ENCODE data around the gene TAB3. TPM values are rescaled to one million over a fixed set of nuclear protein-coding genes. Genes with fewer than 3 reads are reported as not detected.
A peak's percentile ranks its signal among the peaks of the same experiment; 100 is the strongest.

The TAB3 gene
- total RNA-seq, 3 donors from 2014 or later (not counting 1 experiment from before 2014, with no cell fraction given), result 20.4 to 26.1 (median 21.3) TPM

DNA sequence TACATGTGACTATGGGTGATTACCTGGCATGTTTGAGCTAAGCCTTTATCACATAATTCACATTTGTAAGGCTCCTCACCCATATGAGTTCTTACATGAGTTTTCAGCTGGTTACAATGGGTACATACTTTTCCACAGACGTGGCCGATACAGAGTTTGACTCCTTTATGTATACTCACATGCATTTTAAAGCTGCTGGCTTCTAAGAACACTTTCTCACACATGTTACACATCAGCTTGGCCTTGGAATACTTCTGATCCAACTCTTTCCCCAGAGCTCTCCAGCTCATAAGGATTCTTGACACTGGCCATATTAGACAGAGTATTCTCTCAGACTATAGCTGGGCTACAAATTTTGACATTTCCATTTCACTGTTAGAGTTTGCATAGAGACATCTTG lies 66.3 kb downstream of the TAB3 start:
- TF ChIP-seq, protein P1, sequence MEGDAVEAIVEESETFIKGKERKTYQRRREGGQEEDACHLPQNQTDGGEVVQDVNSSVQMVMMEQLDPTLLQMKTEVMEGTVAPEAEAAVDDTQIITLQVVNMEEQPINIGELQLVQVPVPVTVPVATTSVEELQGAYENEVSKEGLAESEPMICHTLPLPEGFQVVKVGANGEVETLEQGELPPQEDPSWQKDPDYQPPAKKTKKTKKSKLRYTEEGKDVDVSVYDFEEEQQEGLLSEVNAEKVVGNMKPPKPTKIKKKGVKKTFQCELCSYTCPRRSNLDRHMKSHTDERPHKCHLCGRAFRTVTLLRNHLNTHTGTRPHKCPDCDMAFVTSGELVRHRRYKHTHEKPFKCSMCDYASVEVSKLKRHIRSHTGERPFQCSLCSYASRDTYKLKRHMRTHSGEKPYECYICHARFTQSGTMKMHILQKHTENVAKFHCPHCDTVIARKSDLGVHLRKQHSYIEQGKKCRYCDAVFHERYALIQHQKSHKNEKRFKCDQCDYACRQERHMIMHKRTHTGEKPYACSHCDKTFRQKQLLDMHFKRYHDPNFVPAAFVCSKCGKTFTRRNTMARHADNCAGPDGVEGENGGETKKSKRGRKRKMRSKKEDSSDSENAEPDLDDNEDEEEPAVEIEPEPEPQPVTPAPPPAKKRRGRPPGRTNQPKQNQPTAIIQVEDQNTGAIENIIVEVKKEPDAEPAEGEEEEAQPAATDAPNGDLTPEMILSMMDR (IDR thresholded peaks at IDR 0.05), result no peak
- no peaks in the 10 kb centered on the region for H3K27me3 ChIP-seq (ENCODE audit: control insufficient read depth, insufficient read depth, low read length)
- Mint-ChIP-seq H3K27me3 (ENCODE audit: low read depth in 2 of 2) (peaks cover 3 to 10% of the 10 kb centered on the region in 2 donors), H3K36me3 (no peaks in the 10 kb centered on the region), H3K4me1 (peaks cover 0 to 6% of the 10 kb centered on the region in 2 donors), H3K9me3 (no peaks in the 10 kb centered on the region), H3K27ac (no peak overlapping the region), H3K4me3 (no peak overlapping the region)
- no peak overlapping the region for H3K27ac ChIP-seq (ENCODE audit: low read length)
- DNase-seq (no peak), ATAC-seq (no peak)
- no peaks in the 10 kb centered on the region for H3K36me3 ChIP-seq (ENCODE audit: control insufficient read depth, insufficient read depth, low read length)
- H3K4me1 ChIP-seq (ENCODE audit: control insufficient read depth, insufficient read depth, low read length), result no peaks in the 10 kb centered on the region
- 83% methylated on average over 2 of the region's 2 CpGs for WGBS (ENCODE audit: insufficient coverage)
- H3K9me3 ChIP-seq (ENCODE audit: control insufficient read depth, insufficient read depth, low read length), result no peaks in the 10 kb centered on the region
- H3K4me3 ChIP-seq (ENCODE audit: low read length), result no peak overlapping the region
- intact Hi-C loops (cut with micrococcal nuclease), result no loop called here

DNA sequence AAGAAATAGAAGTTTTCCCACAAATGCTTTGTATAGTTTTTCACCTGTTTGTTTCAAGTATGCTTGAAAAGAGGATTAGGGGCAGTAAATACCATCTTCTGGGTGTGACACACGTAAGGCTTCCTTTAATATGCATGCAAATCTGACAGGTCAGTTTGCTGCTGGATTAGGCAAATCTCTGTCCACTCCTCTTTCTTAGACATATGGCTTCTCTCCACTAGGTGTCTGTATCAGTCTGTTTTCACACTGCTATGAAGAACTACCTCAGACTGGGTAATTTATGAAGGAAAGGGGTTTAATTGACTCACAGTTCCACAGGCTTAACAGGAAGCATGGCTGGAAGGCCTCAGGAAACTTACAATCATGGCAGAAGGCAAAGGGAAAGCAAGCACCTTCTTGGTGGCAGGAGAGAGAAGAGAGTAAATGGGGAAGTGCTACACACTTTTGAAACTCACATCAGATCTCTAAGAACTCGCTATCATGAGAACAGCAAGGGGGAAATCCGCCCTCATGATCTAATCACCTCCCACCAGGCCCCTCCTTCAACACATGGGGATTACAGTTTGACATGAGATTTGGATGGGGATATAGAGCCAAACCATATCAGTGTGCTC lies 66.9 kb downstream of the TAB3 start:
- peak in 1 of 3 donors; percentile 43 for ATAC-seq
- intact Hi-C loops (cut with micrococcal nuclease), result no loop called here
- H3K4me1 Mint-ChIP-seq, result peaks cover 0 to 6% of the 10 kb centered on the region in 2 donors
- no peaks in the 10 kb centered on the region for H3K9me3 ChIP-seq (ENCODE audit: control insufficient read depth, insufficient read depth, low read length)
- H3K4me3 Mint-ChIP-seq, result no peak overlapping the region
- no peaks in the 10 kb centered on the region for H3K27me3 ChIP-seq (ENCODE audit: control insufficient read depth, insufficient read depth, low read length)
- H3K9me3 Mint-ChIP-seq, result no peaks in the 10 kb centered on the region
- TF ChIP-seq, protein P1 (IDR thresholded peaks at IDR 0.05), result no peak
- no peak overlapping the region for H3K27ac ChIP-seq (ENCODE audit: low read length)
- no peak for DNase-seq
- no peak overlapping the region for H3K27ac Mint-ChIP-seq
- no peaks in the 10 kb centered on the region for H3K36me3 Mint-ChIP-seq
- H3K4me3 ChIP-seq (ENCODE audit: low read length), result no peak overlapping the region
- WGBS (ENCODE audit: insufficient coverage), result 38% methylated on average over 1 of the region's 3 CpGs
- no peaks in the 10 kb centered on the region for H3K36me3 ChIP-seq (ENCODE audit: control insufficient read depth, insufficient read depth, low read length)
- peaks cover 3 to 10% of the 10 kb centered on the region in 2 donors for H3K27me3 Mint-ChIP-seq (ENCODE audit: low read depth in 2 of 2)
- H3K4me1 ChIP-seq (ENCODE audit: control insufficient read depth, insufficient read depth, low read length), result no peaks in the 10 kb centered on the region

GRCh38 chrX:30821116-30821515 lies 67.9 kb downstream of the TAB3 start:
- no peaks in the 10 kb centered on the region for H3K4me1 ChIP-seq (ENCODE audit: control insufficient read depth, insufficient read depth, low read length)
- no peaks in the 10 kb centered on the region for H3K27me3 ChIP-seq (ENCODE audit: control insufficient read depth, insufficient read depth, low read length)
- DNase-seq (no peak), ATAC-seq (no peak)
- H3K27ac Mint-ChIP-seq, result no peak overlapping the region
- H3K9me3 Mint-ChIP-seq, result no peaks in the 10 kb centered on the region
- no peaks in the 10 kb centered on the region for H3K36me3 Mint-ChIP-seq
- peaks cover 3 to 10% of the 10 kb centered on the region in 2 donors for H3K27me3 Mint-ChIP-seq (ENCODE audit: low read depth in 2 of 2)
- intact Hi-C loops (cut with micrococcal nuclease), result no loop called here
- no peaks in the 10 kb centered on the region for H3K9me3 ChIP-seq (ENCODE audit: control insufficient read depth, insufficient read depth, low read length)
- no peak overlapping the region for H3K4me3 Mint-ChIP-seq
- no peaks in the 10 kb centered on the region for H3K36me3 ChIP-seq (ENCODE audit: control insufficient read depth, insufficient read depth, low read length)
- H3K27ac ChIP-seq (ENCODE audit: low read length), result no peak overlapping the region
- WGBS (ENCODE audit: insufficient coverage), result no CpG with 5 or more reads among the region's 1 CpG
- TF ChIP-seq, protein P1 (IDR thresholded peaks at IDR 0.05), result no peak
- H3K4me3 ChIP-seq (ENCODE audit: low read length), result no peak overlapping the region
- H3K4me1 Mint-ChIP-seq, result peaks cover 0 to 6% of the 10 kb centered on the region in 2 donors

GRCh38 chrX:30819080-30819479 lies 70.0 kb downstream of the TAB3 start:
- Mint-ChIP-seq H3K36me3 (no peaks in the 10 kb centered on the region), H3K4me3 (no peak overlapping the region), H3K9me3 (no peaks in the 10 kb centered on the region), H3K4me1 (peaks cover 0 to 6% of the 10 kb centered on the region in 2 donors), H3K27ac (no peak overlapping the region), H3K27me3 (ENCODE audit: low read depth in 2 of 2) (peaks cover 3 to 10% of the 10 kb centered on the region in 2 donors)
- no peak for ATAC-seq
- H3K27ac ChIP-seq (ENCODE audit: low read length), result no peak overlapping the region
- no CpG with 5 or more reads among the region's 2 CpGs for WGBS (ENCODE audit: insufficient coverage)
- no peaks in the 10 kb centered on the region for H3K36me3 ChIP-seq (ENCODE audit: control insufficient read depth, insufficient read depth, low read length)
- no peak overlapping the region for H3K4me3 ChIP-seq (ENCODE audit: low read length)
- TF ChIP-seq, protein P1 (IDR thresholded peaks at IDR 0.05), result no peak
- no peaks in the 10 kb centered on the region for H3K27me3 ChIP-seq (ENCODE audit: control insufficient read depth, insufficient read depth, low read length)
- H3K4me1 ChIP-seq (ENCODE audit: control insufficient read depth, insufficient read depth, low read length), result no peaks in the 10 kb centered on the region
- DNase-seq, result no peak
- no peaks in the 10 kb centered on the region for H3K9me3 ChIP-seq (ENCODE audit: control insufficient read depth, insufficient read depth, low read length)
- intact Hi-C loops (cut with micrococcal nuclease), result no loop called here
